ENCODE data around the gene UBE2E1.
"Not testable (repeated sequence)": the region's sequence is repeated elsewhere in the genome, so short reads cannot be mapped to it uniquely, and the experiment has no call there.

The UBE2E1 gene

DNA sequence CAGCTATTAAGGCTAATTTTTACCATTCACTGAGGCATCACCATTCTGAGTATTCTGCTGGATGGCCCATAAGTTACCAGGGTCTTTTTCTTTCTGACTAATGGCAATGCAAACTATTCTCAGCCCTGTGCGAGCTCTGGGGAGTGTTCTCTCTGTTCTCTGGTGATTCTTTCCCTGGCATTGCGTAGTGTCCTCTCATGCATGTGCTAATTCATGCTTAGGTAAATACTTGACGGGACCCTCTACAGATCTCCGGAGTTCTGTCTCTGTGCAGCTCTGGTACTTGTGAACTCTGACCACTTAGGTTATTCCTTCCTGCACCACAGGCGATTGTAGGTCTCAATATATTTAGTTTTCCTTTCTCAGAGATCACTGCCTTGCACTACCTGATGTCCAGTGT is 34.8 kb downstream of the UBE2E1 start:
- FAIRE-seq (no peak), DNase-seq (ENCODE audit: insufficient read length, low spot score) (no peak)

DNA sequence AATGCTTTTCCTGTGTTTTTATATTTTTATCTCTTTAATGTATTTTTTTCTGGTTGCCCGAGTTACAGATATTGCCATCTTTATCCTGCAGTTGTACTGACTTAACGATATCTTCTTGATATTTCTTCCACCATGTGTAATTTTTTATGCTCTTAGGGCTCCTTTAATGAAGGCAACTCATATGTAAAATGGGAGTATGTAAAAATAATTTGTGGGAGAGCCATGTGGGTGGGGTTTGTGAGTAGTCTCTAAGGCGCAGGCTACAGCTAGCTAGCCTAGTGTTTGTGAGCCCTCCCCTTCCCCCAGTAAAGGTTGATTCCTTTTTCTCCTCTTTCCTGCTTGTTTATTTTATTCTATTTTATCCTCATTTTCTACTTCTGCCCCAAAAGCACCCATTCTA is 38.1 kb downstream of the UBE2E1 start:
- no peak for FAIRE-seq
- DNase-seq (ENCODE audit: insufficient read length, low spot score) = no peak

DNA sequence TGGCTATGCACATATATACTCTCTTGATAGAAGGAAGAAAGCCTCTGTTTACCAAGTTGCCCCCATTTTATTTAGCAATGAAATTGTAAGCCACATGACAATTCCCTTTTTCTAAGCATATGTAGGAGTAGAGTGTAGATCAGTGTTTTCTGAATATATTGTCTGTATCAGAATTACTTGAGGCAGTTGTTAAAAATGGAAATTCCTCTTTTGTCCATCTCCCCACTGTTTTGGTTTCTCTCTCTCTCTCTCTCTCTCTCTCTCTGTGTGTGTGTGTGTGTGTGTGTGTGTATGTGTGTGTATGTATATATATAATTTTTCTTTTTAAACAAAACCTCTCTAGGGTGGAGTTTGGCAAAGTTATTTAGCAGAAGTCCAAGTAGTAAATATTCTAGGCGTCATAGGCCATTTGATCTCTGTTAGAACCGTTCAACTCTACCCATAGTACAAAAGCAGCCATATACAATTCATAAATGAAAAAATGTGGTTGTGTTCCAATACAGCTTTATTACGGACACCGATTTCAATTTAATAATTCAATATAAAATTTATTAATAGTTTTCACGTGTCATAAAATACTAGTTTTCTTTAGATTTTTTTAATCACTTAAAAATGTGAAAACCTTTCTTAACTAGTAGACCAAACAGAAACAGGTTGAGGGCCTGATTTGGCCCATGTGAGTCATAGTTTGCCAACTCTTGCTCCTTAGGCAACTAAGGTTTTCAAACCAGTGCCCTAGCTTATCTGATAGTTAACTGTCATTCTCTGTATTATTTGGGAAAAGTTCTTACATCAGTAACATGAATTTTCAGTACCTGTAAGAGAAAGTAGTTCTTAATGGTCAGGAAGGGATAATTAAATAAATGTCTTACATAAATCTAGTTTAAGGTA is 39.8 kb downstream of the UBE2E1 start:
- DNase-seq (ENCODE audit: insufficient read length, low spot score) (no peak), FAIRE-seq (no peak)

DNA sequence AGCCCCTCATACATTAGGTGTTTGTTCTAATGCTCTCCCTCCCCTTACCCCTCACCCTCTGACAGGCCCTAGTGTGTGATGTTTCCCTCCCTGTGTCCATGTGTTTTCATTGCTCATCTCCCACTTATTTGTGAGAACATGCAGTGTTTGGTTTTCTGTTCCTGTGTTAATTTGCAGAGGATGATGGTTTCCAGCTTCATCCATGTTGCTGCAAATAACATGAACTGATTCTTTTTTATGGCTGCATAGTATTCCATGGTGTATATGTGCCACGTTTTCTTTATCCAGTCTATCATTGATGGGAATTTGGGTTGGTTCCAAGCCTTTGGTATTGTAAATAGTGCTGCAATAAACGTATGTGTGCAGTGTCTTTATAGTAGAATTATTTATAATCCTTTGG is 43.7 kb downstream of the UBE2E1 start:
- not testable (repeated sequence) for FAIRE-seq

DNA sequence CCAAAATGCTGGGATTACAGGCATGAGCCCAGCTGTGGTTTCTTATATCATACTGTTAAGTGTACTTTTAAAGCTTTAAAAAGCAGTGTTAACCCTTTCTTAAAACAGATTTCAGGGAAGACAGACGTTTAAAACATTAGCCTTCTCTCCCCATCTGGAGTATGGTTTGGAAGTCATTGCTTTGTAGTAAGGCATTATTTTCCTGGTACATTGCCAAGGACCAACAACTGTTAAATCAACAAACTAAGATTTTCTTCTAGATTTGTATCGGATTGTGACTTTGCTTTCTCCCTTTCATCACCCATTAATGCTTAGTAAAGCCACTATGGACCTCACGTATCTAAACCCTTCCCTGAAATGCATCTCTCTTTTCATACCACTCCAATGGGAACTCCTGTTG is 50.5 kb downstream of the UBE2E1 start:
- FAIRE-seq = no peak
- no peak for DNase-seq (ENCODE audit: insufficient read length, low spot score)

More for the DNA sequence above, 43.7 kb downstream of the UBE2E1 start:
- DNase-seq (ENCODE audit: insufficient read length, low spot score) = not testable (repeated sequence)

DNA sequence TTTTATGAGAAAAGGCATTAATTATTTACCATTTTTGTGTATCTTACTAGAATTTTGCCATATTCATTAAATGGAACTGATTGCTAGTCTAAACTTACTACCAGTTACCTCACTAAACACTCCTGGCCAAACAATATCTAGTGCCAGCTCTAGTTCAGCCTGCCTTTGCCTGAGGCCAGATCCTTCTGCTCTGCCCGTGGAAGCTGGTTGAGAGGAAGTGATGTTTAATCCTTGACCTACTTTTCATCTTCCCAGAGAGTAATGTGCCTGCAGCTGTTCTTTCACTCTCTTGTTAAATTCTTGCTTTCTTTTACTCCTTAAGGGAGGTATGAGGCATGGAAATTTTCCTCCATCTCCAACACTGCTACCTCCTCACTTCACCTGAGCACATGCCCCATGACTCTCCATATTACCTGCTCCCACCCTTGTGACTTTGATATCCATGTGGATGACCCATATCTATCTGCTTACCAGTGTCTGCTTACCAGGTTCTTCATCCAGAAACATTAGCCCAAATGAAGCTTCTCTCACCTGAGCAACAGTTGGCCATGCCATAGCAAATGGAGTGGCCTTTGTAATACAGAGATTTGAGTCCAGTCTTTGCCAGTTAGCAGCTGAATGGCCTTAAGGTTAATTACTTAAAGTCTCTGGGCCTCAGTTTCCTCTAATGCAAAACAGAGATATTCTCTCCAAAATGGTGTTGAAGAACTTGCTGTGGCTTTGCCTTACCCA is 53.4 kb downstream of the UBE2E1 start:
- no peak for FAIRE-seq
- DNase-seq (ENCODE audit: insufficient read length, low spot score) = peak; percentile 34

DNA sequence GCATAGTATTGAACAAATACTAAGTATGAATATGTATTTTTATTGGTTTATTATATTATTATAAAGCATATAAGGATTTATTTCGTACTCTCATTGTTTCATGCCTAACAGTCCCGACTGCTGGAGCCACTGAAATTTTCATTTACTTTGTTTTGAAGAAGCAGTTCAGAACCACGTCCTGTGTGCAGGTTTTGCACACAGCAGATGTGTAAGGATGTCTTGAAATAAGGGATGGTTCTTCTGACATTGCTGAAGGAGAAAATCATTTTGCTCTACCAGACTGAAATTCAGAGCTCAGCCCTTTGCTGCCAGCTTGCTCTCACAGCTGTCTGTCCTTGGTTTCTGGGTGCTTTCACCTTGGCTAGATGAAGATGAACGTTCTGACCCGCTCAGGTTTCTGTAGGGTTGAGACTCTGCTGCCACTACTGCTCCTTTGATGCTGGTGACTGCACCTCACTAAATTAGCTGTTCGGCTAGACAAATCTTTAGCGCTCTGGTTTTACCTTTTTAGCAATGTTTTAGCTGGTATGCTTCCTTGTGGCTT is 54.2 kb downstream of the UBE2E1 start:
- FAIRE-seq (no peak), DNase-seq (ENCODE audit: insufficient read length, low spot score) (no peak)

DNA sequence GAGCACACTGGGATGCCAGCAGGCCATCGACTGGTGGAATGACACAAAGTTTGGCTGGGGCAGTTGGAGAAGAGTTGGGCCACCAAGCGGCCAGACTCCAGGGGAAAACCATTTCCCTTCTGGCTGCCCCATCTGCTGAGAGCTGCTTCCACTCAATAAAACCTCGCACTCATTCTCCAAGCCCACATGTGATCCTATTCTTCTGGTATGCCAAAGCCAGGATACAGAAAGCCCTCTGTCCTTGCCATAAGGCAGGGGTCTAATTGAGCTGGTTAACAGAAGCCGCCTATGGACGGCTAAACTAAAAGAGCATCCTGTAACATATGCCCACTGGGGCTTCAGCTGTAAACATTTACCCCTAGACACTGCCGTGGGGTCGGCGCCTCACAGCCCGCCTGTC is 55.9 kb downstream of the UBE2E1 start:
- DNase-seq (ENCODE audit: insufficient read length, low spot score) (no peak), FAIRE-seq (no peak)

DNA sequence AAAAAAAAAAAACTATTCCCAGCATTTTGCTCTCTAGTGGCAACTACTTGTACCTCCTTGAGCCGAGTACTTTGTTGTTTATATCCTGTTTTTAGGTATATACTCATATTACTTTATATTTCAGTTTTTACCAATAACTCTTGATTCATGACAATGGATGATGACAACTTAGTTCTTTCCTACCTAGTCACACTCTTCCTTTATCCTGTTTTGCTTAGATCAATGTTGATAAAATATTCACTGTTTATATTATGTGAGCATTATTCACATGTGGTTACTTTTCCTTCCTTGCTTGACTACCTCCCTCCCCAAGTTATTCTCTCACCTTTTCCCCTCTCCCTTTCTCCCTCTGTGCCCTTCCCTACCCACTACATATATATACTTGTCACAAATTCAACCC is 57.3 kb downstream of the UBE2E1 start:
- no peak for FAIRE-seq
- DNase-seq (ENCODE audit: insufficient read length, low spot score) = no peak

DNA sequence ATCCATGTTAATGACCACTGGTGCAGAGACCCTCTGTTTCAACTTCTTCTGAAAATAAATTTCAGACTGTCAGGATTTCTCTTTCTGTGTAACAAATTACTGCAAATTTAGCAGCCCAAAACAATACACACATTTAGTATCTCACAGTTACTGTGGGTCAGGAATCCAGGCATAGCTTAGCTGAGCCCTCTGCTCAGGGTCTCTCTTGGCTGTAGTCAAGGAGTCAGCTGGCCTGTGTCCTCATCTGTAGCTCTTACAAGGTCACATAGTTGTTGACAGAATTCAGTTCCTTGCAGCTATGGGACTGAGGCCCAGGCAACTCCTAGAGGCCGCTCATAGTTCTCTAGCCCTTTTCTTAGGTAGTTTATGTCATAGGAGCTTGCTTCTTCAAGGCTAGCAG is 59.2 kb downstream of the UBE2E1 start:
- FAIRE-seq (no peak), DNase-seq (ENCODE audit: insufficient read length, low spot score) (no peak)

DNA sequence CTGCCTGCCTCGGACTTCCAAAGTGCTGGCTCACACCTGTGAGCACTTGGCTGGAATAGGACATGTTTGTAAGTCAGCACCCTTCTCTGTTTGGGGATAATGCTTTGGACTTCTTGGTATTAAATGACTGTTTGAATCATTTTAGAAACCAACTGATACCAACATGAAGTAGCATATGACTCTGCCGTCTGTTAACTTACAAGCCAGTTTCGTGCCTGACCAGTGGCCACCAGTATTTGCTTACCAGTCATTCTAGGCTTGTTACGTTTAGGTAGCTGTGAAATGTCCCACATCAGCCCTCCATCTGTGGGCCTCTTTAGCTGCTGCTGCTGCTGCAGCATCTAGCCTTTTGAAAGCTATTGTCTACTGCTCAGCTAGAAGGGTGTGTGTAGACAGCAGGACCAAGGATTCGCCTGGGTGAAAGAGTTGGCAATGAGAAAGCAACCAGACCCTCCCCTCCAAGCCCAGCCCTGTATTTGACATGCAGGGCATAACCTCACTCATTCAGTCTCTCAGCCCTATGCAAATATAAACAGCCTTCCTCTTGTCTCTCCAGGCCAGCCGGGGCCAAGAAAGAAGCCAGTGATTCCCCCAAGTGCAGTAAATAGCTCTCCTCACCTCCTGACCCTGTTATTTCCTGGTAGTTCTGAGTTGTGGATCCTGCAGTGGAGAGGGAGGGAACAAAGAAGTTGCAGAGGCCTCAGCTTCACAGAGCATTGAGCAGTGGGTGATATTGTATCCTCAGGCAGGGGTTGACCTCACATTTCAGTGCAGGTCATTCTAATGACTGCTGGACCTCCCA is 60.0 kb downstream of the UBE2E1 start:
- peak; percentile 56 for DNase-seq (ENCODE audit: insufficient read length, low spot score)
- FAIRE-seq = no peak

DNA sequence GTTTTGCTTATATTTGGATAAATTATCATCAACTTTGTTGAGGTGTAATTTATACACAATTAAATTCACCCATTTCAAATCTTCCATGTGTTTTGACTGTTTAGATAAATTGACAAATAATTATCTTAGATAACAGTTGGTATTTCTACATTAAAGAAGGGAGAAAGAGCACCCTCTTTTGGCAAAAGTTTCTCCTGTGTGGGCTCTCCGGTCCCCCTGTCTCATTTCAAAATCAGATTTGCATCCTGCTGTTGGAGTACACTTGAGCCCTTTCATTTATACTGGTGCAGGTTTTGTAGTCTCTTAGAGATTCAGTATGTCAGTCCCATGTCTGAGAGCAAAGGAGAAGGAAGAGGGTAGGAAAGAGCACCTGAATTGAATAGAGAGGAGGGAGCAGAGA is 61.6 kb downstream of the UBE2E1 start:
- DNase-seq (ENCODE audit: insufficient read length, low spot score) (no peak), FAIRE-seq (no peak)

GRCh38 chr3:23867838-23868237 is 62.1 kb downstream of the UBE2E1 start:
- FAIRE-seq = no peak

DNA sequence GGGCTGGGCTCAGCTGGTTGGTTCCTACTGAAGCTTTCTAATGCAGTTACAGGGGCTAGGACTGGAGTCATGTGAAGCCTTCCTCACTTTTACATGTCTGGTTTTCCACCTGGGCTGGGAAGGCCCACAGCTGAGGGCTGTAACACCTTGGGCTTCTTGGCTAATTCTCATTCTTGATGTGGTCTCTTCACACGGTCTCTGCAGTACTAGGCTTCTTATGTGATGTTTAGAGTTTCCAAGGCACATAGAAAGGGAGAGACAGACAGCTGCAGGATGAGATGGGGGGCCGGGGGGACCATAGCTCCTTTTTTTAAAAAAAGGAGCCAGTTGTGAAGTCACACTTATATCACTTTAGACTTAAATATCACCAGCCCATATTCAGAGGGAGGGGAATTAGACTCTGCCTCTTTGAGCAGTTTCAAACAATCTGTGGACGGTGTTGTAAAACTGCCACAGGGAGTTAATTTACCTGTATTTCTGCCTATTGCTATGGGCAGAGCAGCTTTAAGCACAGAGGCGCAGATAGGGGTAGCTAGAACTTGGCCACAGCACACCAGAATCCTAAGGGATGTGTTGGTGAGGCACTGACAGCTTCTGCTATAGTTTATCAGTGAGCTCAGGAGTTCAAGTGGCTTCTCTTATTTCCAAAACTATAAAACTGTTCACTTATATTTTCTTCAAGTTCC is 64.4 kb downstream of the UBE2E1 start:
- DNase-seq (ENCODE audit: insufficient read length, low spot score) = no peak
- no peak for FAIRE-seq

More at GRCh38 chr3:23867838-23868237, 62.1 kb downstream of the UBE2E1 start:
- DNase-seq (ENCODE audit: insufficient read length, low spot score) = no peak

- not testable (repeated sequence) for DNase-seq (ENCODE audit: insufficient read length, low spot score); FAIRE-seq
These were observed 64.9 kb downstream of the UBE2E1 start for GRCh38 chr3:23870663-23871043.

GRCh38 chr3:23871361-23871760 is 65.6 kb downstream of the UBE2E1 start:
- DNase-seq (ENCODE audit: insufficient read length, low spot score); FAIRE-seq: not testable (repeated sequence)

GRCh38 chr3:23872330-23872729 is 66.6 kb downstream of the UBE2E1 start:
- no peak for FAIRE-seq
- DNase-seq (ENCODE audit: insufficient read length, low spot score) = no peak

- FAIRE-seq = no peak
- DNase-seq (ENCODE audit: insufficient read length, low spot score) = no peak
These were observed 68.2 kb downstream of the UBE2E1 start for GRCh38 chr3:23873941-23874340.

- FAIRE-seq (no peak), DNase-seq (ENCODE audit: insufficient read length, low spot score) (no peak)
These were observed 68.8 kb downstream of the UBE2E1 start for GRCh38 chr3:23874359-23875112.

All from HTR-8/SVneo (cell line).